Keratinocyte (primary cell): ENCODE results near the gene SMPD3. TPM values are rescaled to one million over a fixed set of nuclear protein-coding genes. Genes with fewer than 3 reads are reported as not detected.

ENCODE experiments used
- DNase-seq: peaks from one replicate; pipeline ENCODE4 v3.0.0-alpha.2; 2011; ENCODE audit warnings: low read depth, missing footprints, low spot score
- FAIRE-seq: peaks from 2 replicates; lab custom pipeline; 2011; peaks lifted over from hg19 to GRCh38; lab: Jason Lieb, UNC
- H2AFZ ChIP-seq: 2 replicates; pipeline ENCODE4 v1.6.0; 2012; ENCODE audit warnings: low read length, control low read depth, inconsistent platforms; ENCODE audit not compliant: control insufficient read depth
- H3K27ac ChIP-seq: 2 replicates; pipeline ENCODE4 v1.5.1; 2011; ENCODE audit warnings: low read length; ENCODE audit not compliant: control insufficient read depth, insufficient read depth
- H3K27me3 ChIP-seq: 3 replicates; pipeline ENCODE4 v1.6.0; 2011; ENCODE audit warnings: low read length; ENCODE audit not compliant: control insufficient read depth, insufficient read depth; ENCODE audit errors: extremely low read depth
- H3K36me3 ChIP-seq, 2 experiments: 2 replicates in 1 of 2; 3 replicates in 1 of 2; pipeline ENCODE4 v1.5.1; 2011; ENCODE audit warnings: low read length in 2 of 2, mild to moderate bottlenecking in 1 of 2; ENCODE audit not compliant: control insufficient read depth in 2 of 2, insufficient read depth in 2 of 2; ENCODE audit errors: extremely low read depth in 1 of 2
- H3K4me1 ChIP-seq: 3 replicates; pipeline ENCODE4 v1.5.1; 2011; ENCODE audit warnings: low read length; ENCODE audit not compliant: control insufficient read depth, insufficient read depth; ENCODE audit errors: extremely low read depth
- H3K4me2 ChIP-seq: 3 replicates; pipeline ENCODE4 v1.6.0; 2011; ENCODE audit warnings: low read depth, low read length; ENCODE audit not compliant: control insufficient read depth, insufficient read depth; ENCODE audit errors: extremely low read depth
- H3K4me3 ChIP-seq, 3 experiments: fragments of 200-600 bp in 1 of 3; sonication (generic) in 1 of 3; 2 replicates in 2 of 3; 3 replicates in 1 of 3; pipeline ENCODE4 v1.5.1; 2011 to 2016; ENCODE audit warnings: low read length in 3 of 3, mild to moderate bottlenecking in 3 of 3, control low read depth in 2 of 3, inconsistent platforms in 1 of 3, low read depth in 1 of 3, mixed read lengths in 1 of 3, mixed run types in 1 of 3, moderate library complexity in 1 of 3; ENCODE audit not compliant: control insufficient read depth in 2 of 3, insufficient read depth in 2 of 3; ENCODE audit errors: extremely low read depth in 1 of 3
- H3K79me2 ChIP-seq: 2 replicates; pipeline ENCODE4 v1.6.0; 2012; ENCODE audit warnings: low read length; ENCODE audit not compliant: control insufficient read depth, insufficient read depth
- H3K9ac ChIP-seq: 3 replicates; pipeline ENCODE4 v1.6.0; 2011; ENCODE audit warnings: low read length; ENCODE audit not compliant: control insufficient read depth, insufficient read depth; ENCODE audit errors: extremely low read depth
- H3K9me1 ChIP-seq: 3 replicates; pipeline ENCODE4 v1.6.0; 2011; ENCODE audit warnings: low read length; ENCODE audit not compliant: control insufficient read depth, insufficient read depth; ENCODE audit errors: extremely low read depth
- H3K9me3 ChIP-seq: 2 replicates; pipeline ENCODE4 v1.5.1; 2012; ENCODE audit warnings: low read depth, low read length; ENCODE audit not compliant: control insufficient read depth
- H4K20me1 ChIP-seq: 3 replicates; pipeline ENCODE4 v1.6.0; 2011; ENCODE audit warnings: low read length; ENCODE audit not compliant: control insufficient read depth, insufficient read depth; ENCODE audit errors: extremely low read depth
- EZH2 ChIP-seq: IDR thresholded peaks from one replicate; pipeline ENCODE4 v1.6.1; 2012; ENCODE audit warnings: inconsistent platforms, mild to moderate bottlenecking, low read length, moderate library complexity
- dilution Hi-C: fragments of 300-500 bp; cut with MboI; formaldehyde crosslinking; loops from one replicate; pipeline ENCODE4 v1.7.0; 2020; ENCODE audit warnings: low sequenced_read_pairs; ENCODE audit not compliant: extremely low pct_ligation_motif_present
- polyA plus RNA-seq, 5 experiments: library from polyadenylated mRNA; depleted of rRNA in 3 of 5; stranded (reverse) in 3 of 5; stranded (forward) in 1 of 5; unstranded in 1 of 5; fragments of >200 nt; gene quantifications; 1 replicate in 1 of 5; 2 replicates in 3 of 5; 3 replicates in 1 of 5; pipeline versions ENCODE4 v1.2.1 to v1.2.3, GENCODE V29; 2011 to 2012; ENCODE audit warnings: missing spikeins in 2 of 5, low read depth in 1 of 5, low replicate concordance in 1 of 5
- TF ChIP-seq, protein P1 (sequence below), 3 experiments: IDR thresholded peaks in 1 of 3; conservative IDR thresholded peaks in 1 of 3; optimal IDR thresholded peaks in 1 of 3; 2 replicates in 2 of 3; 3 replicates in 1 of 3; pipeline versions ENCODE3 to v1.5.1; 2011; ENCODE audit warnings: low read length in 3 of 3, mild to moderate bottlenecking in 3 of 3, moderate library complexity in 2 of 3, control low read depth in 1 of 3, inconsistent platforms in 1 of 3; ENCODE audit not compliant: insufficient read depth in 2 of 3; ENCODE audit errors: extremely low read depth in 1 of 3

SMPD3 gene
- polyA plus RNA-seq, 1 donor (not counting 4 experiments of a cell fraction or from before 2014, with no cell fraction given) = 0.34 TPM

DNA sequence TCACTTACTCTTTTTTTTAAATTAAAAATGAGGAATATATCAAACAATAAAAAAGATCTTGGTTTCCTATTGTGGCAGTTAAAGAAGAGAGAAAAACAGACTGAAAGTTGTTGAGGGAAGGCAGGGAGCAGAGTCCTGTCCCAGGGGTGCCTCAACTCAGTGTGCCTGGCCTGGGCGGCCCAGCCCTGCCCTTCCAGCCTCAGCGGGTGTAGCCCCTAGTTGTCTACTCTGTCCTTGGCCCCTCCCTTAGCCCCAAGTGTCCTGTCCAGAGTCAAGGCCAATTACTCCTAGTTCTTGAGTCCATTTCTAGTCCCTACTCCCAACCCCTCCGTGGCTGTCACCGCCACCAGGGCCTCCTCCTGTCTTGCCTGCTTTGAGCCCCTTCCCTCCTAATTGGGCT, 52.5 kb downstream of the SMPD3 start:
- no peak overlapping the region for H3K4me2 ChIP-seq
- no peak for DNase-seq
- H3K36me3 ChIP-seq = no peaks in the 10 kb centered on the region
- no peak overlapping the region for H2AFZ ChIP-seq
- no peaks in the 10 kb centered on the region for H3K9me1 ChIP-seq
- peaks cover 8% of the 10 kb centered on the region for H3K27me3 ChIP-seq
- no peak for TF ChIP-seq EZH2
- TF ChIP-seq, protein P1, sequence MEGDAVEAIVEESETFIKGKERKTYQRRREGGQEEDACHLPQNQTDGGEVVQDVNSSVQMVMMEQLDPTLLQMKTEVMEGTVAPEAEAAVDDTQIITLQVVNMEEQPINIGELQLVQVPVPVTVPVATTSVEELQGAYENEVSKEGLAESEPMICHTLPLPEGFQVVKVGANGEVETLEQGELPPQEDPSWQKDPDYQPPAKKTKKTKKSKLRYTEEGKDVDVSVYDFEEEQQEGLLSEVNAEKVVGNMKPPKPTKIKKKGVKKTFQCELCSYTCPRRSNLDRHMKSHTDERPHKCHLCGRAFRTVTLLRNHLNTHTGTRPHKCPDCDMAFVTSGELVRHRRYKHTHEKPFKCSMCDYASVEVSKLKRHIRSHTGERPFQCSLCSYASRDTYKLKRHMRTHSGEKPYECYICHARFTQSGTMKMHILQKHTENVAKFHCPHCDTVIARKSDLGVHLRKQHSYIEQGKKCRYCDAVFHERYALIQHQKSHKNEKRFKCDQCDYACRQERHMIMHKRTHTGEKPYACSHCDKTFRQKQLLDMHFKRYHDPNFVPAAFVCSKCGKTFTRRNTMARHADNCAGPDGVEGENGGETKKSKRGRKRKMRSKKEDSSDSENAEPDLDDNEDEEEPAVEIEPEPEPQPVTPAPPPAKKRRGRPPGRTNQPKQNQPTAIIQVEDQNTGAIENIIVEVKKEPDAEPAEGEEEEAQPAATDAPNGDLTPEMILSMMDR (optimal IDR thresholded peaks at IDR 0.05 in 1 of 3, IDR thresholded peaks at IDR 0.05 in 1 of 3, conservative IDR thresholded peaks at IDR 0.05 in 1 of 3; ENCODE audit: extremely low read depth in 1 of 3, insufficient read depth in 2 of 3, low read length in 3 of 3) = no peak
- H3K9ac ChIP-seq = no peak overlapping the region
- H3K4me1 ChIP-seq = no peaks in the 10 kb centered on the region
- H3K9me3 ChIP-seq = no peaks in the 10 kb centered on the region
- no peak overlapping the region for H3K27ac ChIP-seq
- dilution Hi-C loops = no loop called here
- no peaks in the 10 kb centered on the region for H4K20me1 ChIP-seq
- no peaks in the 10 kb centered on the region for H3K79me2 ChIP-seq
- no peak overlapping the region for H3K4me3 ChIP-seq
- no peak for FAIRE-seq

DNA sequence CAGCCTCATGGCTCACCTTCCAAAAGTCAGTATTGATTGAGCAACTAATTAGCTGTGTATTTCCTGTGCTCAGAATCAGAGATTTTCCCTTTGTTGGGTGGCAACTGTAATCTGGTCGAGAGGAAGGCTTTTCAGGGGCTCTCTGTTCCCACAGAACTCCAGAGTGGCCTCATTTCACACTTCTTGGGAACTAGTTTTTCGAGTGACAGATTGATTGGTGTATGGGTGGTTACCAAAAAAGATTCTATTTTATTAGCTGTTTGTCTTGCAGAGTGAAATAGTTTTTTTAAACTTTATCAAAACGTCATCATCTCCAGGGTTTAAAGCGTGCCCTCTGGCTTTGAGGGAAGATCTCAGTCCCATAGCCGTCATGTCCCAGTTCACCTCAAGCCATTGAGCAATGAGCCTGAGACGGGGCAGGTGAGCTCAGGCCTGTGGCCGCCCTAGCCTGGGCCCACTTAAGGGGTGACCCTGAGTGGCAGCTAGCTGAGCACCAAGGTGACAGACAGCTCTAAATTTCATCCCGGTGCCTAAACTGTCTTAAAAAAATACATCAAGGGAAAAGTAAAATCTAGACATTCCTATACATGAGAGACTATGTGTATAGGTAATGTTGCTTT, 53.0 kb downstream of the SMPD3 start:
- FAIRE-seq (no peak), DNase-seq (no peak)
- Histone ChIP-seq H3K4me1 (no peaks in the 10 kb centered on the region), H3K4me3 (no peak overlapping the region), H2AFZ (no peak overlapping the region), H3K79me2 (no peaks in the 10 kb centered on the region), H3K27me3 (peaks cover 8% of the 10 kb centered on the region), H3K36me3 (no peaks in the 10 kb centered on the region), H3K4me2 (no peak overlapping the region), H4K20me1 (no peaks in the 10 kb centered on the region), H3K27ac (no peak overlapping the region), H3K9me1 (no peaks in the 10 kb centered on the region), H3K9ac (no peak overlapping the region), H3K9me3 (no peaks in the 10 kb centered on the region)
- TF ChIP-seq, protein P1 (optimal IDR thresholded peaks at IDR 0.05 in 1 of 3, IDR thresholded peaks at IDR 0.05 in 1 of 3, conservative IDR thresholded peaks at IDR 0.05 in 1 of 3; ENCODE audit: extremely low read depth in 1 of 3, insufficient read depth in 2 of 3, low read length in 3 of 3) = no peak
- TF ChIP-seq EZH2 = no peak
- dilution Hi-C loops = no loop called here
